CD4-positive, alpha-beta T cell treated with Interleukin-15 for 4 hours (primary cell): ENCODE measurements around the gene UQCRQ.

ENCODE experiments used
- DNase-seq: peaks from one replicate; pipeline ENCODE4 v3.0.0-alpha.2; 2020; ENCODE audit warnings: low spot score

Gene UQCRQ

DNA sequence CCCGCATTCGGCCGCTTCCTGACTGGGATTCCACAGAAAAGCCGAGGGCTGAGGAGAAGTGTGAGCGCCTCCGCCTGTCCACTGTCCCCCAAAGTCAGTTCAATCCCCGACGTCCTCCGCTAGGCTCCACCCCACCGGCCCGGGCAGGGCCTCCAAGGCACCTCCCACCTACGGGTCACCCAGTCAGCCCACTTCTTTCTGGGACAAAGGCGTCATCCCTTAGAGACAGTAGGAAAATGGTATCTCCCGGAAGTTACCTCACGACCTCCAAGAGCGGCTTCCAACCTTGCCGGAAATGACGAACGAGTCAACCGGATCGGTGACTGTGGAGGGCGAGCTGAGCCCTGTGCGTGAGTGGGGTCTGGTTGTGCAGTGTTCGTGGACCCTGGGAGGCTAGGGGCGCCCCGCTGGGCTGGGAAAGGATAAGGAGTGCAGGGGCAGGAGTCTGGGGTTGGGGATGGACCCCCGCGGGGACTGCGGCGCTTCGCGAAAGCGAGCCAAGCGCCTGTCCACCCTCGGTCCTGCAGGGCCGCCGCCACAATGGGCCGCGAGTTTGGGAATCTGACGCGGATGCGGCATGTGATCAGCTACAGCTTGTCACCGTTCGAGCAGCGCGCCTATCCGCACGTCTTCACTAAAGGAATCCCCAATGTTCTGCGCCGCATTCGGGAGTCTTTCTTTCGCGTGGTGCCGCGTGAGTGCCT, at the start of gene UQCRQ, which contains the start of gene GDF9:
TSS of gene UQCRQ (plus strand) at position 301 of the 704 bp plus-strand sequence. CDS start at position 541, 240 bp downstream.
TSS of gene GDF9 (minus strand) at position 128 of the 704 bp plus-strand sequence. CDS start 1,936 bp downstream, outside the sequence.
- peak; percentile 96 for DNase-seq

GRCh38 chr5:132817011-132817410, 49.4 kb upstream of the UQCRQ start:
- no peak for DNase-seq

- DNase-seq = no peak
Measured at GRCh38 chr5:132819468-132819867, 47.0 kb upstream of the UQCRQ start.

GRCh38 chr5:132820162-132820754, 46.2 kb upstream of the UQCRQ start:
- DNase-seq = peak; percentile 88

DNA sequence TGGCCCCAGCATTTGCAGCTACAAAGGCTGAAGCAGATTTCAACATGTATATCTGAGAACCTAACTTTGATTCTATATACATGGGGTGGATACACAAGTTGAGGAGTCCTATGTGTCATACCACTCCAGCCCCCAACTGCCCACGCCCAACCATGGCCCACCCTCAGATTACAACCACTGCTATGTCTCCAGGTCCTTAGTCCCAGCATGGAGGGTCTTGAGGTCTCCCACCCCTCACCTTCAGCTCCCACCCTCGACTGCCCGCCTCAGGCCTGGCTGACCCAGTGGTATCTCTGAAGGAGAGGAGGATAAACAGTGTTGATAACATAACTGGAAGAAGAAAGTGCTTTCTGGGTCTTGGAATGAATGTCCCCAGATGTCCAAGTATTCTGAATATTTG, 45.1 kb upstream of the UQCRQ start:
- no peak for DNase-seq

- DNase-seq = no peak
Measured at GRCh38 chr5:132821791-132822190, 44.7 kb upstream of the UQCRQ start.

DNA sequence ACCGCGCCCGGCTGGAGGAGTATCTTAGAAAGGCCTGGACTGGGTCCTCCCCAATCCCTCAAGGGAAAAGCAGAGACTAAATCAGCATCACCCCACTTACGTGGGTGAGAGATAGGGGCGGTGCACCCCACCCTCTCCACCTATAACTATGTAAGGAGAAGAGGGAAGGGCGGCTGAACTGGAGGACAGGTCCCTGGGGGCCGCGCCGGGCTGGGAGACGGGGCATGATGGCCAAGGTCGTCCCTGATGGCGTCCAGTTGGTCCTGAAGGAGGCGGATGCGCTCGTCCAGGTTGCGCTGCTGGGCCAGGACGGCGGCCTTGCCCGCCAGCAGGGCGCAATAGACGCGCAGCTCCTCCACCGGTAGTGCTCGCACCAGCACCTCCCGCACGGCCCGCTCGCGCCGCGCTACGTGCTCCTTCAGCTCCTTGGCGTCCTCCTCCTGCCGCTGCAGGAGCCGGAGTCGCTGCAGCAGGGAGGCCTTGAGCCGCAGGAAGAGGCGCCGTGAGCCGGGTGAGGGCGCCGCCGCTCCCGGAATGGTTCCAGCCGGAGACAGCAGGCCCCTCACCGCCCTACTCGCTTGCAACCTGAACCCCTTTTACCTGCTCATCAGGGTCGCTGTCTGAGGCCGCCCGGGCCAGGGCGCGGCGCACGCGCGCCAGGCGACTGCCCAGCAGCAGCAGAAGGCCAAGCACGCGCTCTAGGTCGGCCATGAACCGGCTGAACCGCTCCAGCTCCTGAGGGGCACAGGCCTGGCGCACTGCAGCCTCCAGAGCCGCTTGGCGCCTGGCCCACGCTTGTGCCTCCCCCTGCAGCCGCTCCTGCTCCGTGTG, 43.6 kb upstream of the UQCRQ start:
- DNase-seq = no peak

GRCh38 chr5:132823481-132824050, 42.9 kb upstream of the UQCRQ start:
- no peak for DNase-seq

GRCh38 chr5:132824426-132824825, 42.0 kb upstream of the UQCRQ start:
- no peak for DNase-seq

- DNase-seq = no peak
Measured at GRCh38 chr5:132825033-132825833, 41.2 kb upstream of the UQCRQ start.

GRCh38 chr5:132825834-132826391, 40.5 kb upstream of the UQCRQ start:
- DNase-seq = no peak

DNA sequence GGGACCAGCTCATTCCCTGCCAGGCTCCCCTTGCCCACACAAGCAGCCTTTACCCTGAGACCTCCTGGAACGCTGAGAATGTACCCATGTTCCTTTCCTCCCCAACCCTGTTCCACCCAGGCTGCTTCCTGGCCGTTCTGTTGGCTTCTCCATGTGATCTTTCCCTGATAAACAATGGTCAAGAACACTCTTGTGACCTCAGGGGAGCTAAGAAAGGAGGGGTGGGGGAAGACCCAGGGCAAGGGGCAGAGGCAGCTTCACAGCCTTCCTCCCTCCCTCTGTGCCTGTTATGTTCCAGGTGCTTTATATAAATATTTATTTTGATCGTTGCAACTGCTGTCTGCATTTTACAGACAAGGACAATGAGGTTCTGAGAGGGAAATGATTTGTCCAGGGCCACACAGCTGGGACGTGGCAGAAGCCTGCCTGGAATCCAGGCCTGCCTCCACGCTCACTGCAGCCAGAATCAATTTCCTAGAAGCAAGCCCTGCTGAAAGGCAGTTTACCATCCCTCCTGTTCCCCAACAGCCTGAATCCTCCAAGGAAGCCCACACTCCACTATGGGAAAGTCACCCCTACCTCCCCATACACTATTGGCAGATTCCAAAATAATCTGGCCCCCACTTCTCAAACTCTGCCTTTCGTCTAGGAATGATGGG, 39.9 kb upstream of the UQCRQ start:
- no peak for DNase-seq

DNA sequence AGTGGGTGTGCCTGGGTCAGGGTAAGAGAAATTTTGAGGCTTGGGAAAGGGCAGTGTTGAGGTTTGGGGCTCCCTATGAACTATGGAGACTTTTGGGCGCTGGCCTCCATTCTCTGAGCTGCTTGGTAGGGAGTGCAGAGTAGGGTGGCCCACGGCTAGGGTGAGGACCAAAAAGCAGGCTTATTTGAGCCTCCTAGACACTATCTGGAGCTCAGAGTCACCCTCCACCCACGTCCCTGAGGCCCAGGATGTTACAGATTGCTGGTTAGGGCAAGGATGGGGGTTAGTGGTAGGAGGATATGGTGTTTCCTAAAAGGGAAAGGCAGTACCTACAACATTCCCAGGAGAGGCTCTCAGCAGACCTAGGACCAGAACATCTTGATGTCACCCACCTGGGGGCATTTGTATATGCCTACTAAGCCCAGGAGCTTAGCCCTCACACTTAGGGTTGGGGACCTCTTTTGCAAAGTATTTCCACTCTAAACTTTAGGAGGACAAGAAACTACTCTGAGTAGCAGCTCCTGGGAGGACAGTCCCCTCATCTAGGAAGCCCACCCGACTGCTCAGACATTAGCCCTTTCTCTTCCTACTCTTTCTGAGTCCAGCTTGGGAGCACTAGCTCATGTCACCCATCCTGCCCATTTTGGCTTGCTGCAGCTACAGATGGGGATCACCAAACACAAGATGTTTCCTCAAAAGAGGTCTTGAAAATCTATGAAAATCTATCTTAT, 38.3 kb upstream of the UQCRQ start:
- DNase-seq = no peak

DNA sequence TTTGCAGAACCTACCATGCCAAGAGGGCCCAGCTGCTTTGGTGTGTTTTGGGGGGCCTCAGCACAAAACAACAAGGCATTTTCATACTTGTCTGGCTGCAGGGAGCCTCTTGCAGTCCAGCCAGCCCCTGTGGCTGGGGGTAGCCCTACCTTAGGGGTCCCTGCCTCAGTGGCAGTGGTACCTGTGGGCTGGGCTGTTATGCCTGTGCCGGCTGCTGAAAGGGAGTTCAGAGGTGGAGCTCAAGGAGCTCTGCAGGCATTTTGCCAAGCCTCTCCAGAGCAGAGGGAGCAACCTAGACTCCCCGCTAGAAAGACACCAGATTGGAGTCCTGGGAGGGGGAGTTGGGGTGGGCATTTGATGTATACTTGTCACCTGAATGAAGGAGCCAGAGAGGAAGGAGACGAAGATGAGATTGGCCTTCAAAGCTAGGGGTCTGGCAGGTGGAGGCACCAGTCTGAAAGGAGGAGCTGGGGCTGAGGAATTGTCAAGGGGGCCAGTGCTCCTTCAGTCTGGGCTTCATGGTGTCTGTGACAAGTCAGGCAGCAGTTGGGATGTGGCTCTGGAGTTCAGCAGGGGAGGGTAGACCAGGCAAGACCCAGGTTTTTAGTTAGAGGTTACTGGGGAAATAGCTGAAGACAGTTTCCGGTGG, 37.5 kb upstream of the UQCRQ start:
- no peak for DNase-seq

GRCh38 chr5:132829742-132830435, 36.6 kb upstream of the UQCRQ start:
- peak; percentile 64 for DNase-seq

GRCh38 chr5:132830436-132831094, 35.9 kb upstream of the UQCRQ start, which contains the start of gene SHROOM1:
TSS of gene SHROOM1 (minus strand) at chr5:132830647. CDS start at chr5:132826140, 4,507 bp downstream.
- no peak for DNase-seq

GRCh38 chr5:132831095-132831860, 35.2 kb upstream of the UQCRQ start:
- no peak for DNase-seq
